IMR-90 (cell line): ENCODE data around the gene OAF. TPM values are rescaled to one million over a fixed set of nuclear protein-coding genes. Genes with fewer than 3 reads are reported as not detected.

Experiments used
- ATAC-seq: fragments of 200-7000 bp; cut with Tn5 transposase; 2 replicates; pipeline ENCODE4 v1.9.1; 2020; ENCODE audit warnings: low read depth, mild to moderate bottlenecking, moderate library complexity
- BruUV-seq: library from RNA; stranded (reverse); fragments of 400-500 nt; replicated peaks from 2 replicates; lab custom pipeline; 2021; lab: Mats Ljungman, UMichigan
- CTCF ChIA-PET: fragments of 300-600 bp; formaldehyde crosslinking; extraction: SDS; loops from one replicate; lab custom pipeline; 2021; ENCODE audit warnings: antibody characterized with exemption; lab: Yijun Ruan, JAX
- POLR2A ChIA-PET: fragments of 300-600 bp; sonication (Branson Sonifier 250); formaldehyde crosslinking; loops from one replicate; lab custom pipeline; 2022; ENCODE audit warnings: antibody characterized with exemption; ENCODE audit not compliant: unreplicated experiment; lab: Charles Lee
- DNase-seq: peaks from one replicate; pipeline ENCODE4 v3.0.0; 2013
- H2AFZ ChIP-seq: replicated peaks from 2 replicates; pipeline ENCODE3; 2013; ENCODE audit warnings: low read length, mild to moderate bottlenecking; ENCODE audit not compliant: poor library complexity
- H2AK5ac ChIP-seq: 2 replicates; pipeline ENCODE4 v1.6.1; 2013; ENCODE audit warnings: low read depth, low read length, inconsistent platforms
- H2AK9ac ChIP-seq: replicated peaks from 2 replicates; pipeline ENCODE3; 2013; ENCODE audit warnings: mild to moderate bottlenecking, low read depth, low read length, moderate library complexity; ENCODE audit not compliant: poor library complexity
- H2BK120ac ChIP-seq: 2 replicates; pipeline ENCODE4 v1.6.1; 2013; ENCODE audit warnings: low read depth, low read length, inconsistent platforms
- H2BK15ac ChIP-seq: 3 replicates; pipeline ENCODE4 v1.6.1; 2013; ENCODE audit warnings: low read depth, low read length, inconsistent platforms
- H2BK20ac ChIP-seq: 2 replicates; pipeline ENCODE4 v1.6.1; 2013; ENCODE audit warnings: low read depth, mild to moderate bottlenecking, inconsistent platforms, low read length, moderate library complexity
- H2BK5ac ChIP-seq: 2 replicates; pipeline ENCODE4 v1.6.1; 2013; ENCODE audit warnings: mild to moderate bottlenecking, low read depth, low read length, inconsistent platforms; ENCODE audit not compliant: poor library complexity, severe bottlenecking
- H3K14ac ChIP-seq: replicated peaks from 2 replicates; pipeline ENCODE4 v1.6.1; 2013; ENCODE audit warnings: low read depth, low read length, inconsistent platforms
- H3K18ac ChIP-seq: 2 replicates; pipeline ENCODE4 v1.6.1; 2013; ENCODE audit warnings: low read depth, low read length, control low read depth
- H3K23ac ChIP-seq: 2 replicates; pipeline ENCODE4 v1.6.1; 2013; ENCODE audit warnings: low read depth, low read length, inconsistent platforms
- H3K27ac ChIP-seq: 2 replicates; pipeline ENCODE4 v1.5.1; 2013; ENCODE audit warnings: mild to moderate bottlenecking, control low read depth, low read length; ENCODE audit not compliant: insufficient read depth
- H3K27me3 ChIP-seq: 2 replicates; pipeline ENCODE4 v1.6.1; 2013; ENCODE audit warnings: low read length; ENCODE audit not compliant: control insufficient read depth, insufficient read depth
- H3K36me3 ChIP-seq: 2 replicates; pipeline ENCODE4 v1.6.1; 2013; ENCODE audit warnings: low read length, mixed read lengths; ENCODE audit not compliant: control insufficient read depth, insufficient read depth
- H3K4ac ChIP-seq: 2 replicates; pipeline ENCODE4 v1.6.1; 2013; ENCODE audit warnings: low read depth, low read length, inconsistent platforms
- H3K4me1 ChIP-seq: 2 replicates; pipeline ENCODE4 v1.6.1; 2013; ENCODE audit warnings: low read length, mixed read lengths; ENCODE audit not compliant: control insufficient read depth, insufficient read depth
- H3K4me2 ChIP-seq: 2 replicates; pipeline ENCODE4 v1.6.1; 2013; ENCODE audit warnings: low read depth, mild to moderate bottlenecking, control low read depth, low read length, moderate library complexity
- H3K4me3 ChIP-seq: 2 replicates; pipeline ENCODE4 v1.5.1; 2013; ENCODE audit warnings: low read depth, mild to moderate bottlenecking, control low read depth, low read length, moderate library complexity; ENCODE audit not compliant: insufficient read depth
- H3K56ac ChIP-seq: 2 replicates; pipeline ENCODE4 v1.6.1; 2013; ENCODE audit warnings: low read length, inconsistent platforms; ENCODE audit not compliant: insufficient read depth; ENCODE audit errors: extremely low read depth
- H3K79me1 ChIP-seq, 2 experiments: 2 replicates each; pipeline ENCODE4 v1.6.1; 2013; ENCODE audit warnings: low read length in 2 of 2, inconsistent platforms in 1 of 2, low read depth in 1 of 2
- H3K9ac ChIP-seq: 2 replicates; pipeline ENCODE4 v1.6.1; 2013; ENCODE audit warnings: low read depth, low read length, control low read depth
- H3K9me1 ChIP-seq: 2 replicates; pipeline ENCODE4 v1.6.1; 2013; ENCODE audit warnings: low read length, inconsistent platforms; ENCODE audit not compliant: insufficient read depth
- H3K9me3 ChIP-seq: 2 replicates; pipeline ENCODE4 v1.6.1; 2013; ENCODE audit warnings: low read length; ENCODE audit not compliant: control insufficient read depth, insufficient read depth
- H4K20me1 ChIP-seq: 2 replicates; pipeline ENCODE4 v1.6.1; 2013; ENCODE audit warnings: low read length, inconsistent platforms; ENCODE audit not compliant: insufficient read depth
- H4K5ac ChIP-seq: 2 replicates; pipeline ENCODE4 v1.6.1; 2013; ENCODE audit warnings: mild to moderate bottlenecking, low read depth, low read length, control low read depth
- H4K8ac ChIP-seq, 2 experiments: 2 replicates each; pipeline ENCODE4 v1.6.1; 2013; ENCODE audit warnings: low read depth in 2 of 2, low read length in 2 of 2, control low read depth in 1 of 2, inconsistent platforms in 1 of 2
- H4K91ac ChIP-seq: 2 replicates; pipeline ENCODE4 v1.6.1; 2013; ENCODE audit warnings: low read depth, low read length, inconsistent platforms; ENCODE audit not compliant: insufficient read depth
- BHLHE40 ChIP-seq: fragments of 150-350 bp; IDR thresholded peaks from 2 replicates; pipeline ENCODE4 v1.6.1; 2016; ENCODE audit warnings: mild to moderate bottlenecking, low read depth, low read length
- CEBPB ChIP-seq: IDR thresholded peaks from 2 replicates; pipeline ENCODE4 v1.6.1; 2012; ENCODE audit warnings: low read depth, low read length, improper control_type of control experiment
- CHD1 ChIP-seq: IDR thresholded peaks from 2 replicates; pipeline ENCODE4 v1.6.1; 2012; ENCODE audit warnings: low read depth, low read length, improper control_type of control experiment
- CTCF ChIP-seq: conservative IDR thresholded peaks from 2 replicates; pipeline ENCODE4 v1.5.1; 2012; ENCODE audit warnings: mild to moderate bottlenecking, low read depth, low read length, improper control_type of control experiment
- ELK1 ChIP-seq: fragments of 150-350 bp; IDR thresholded peaks from 2 replicates; pipeline ENCODE4 v1.6.1; 2016; ENCODE audit warnings: low read depth, mild to moderate bottlenecking, low read length, moderate library complexity, borderline replicate concordance
- FOS ChIP-seq: fragments of 150-350 bp; IDR thresholded peaks from 2 replicates; pipeline ENCODE4 v1.6.1; 2016; ENCODE audit warnings: low read depth, low read length
- MAFK ChIP-seq: IDR thresholded peaks from 2 replicates; pipeline ENCODE4 v1.6.1; 2012; ENCODE audit warnings: low read depth, low read length, improper control_type of control experiment
- MAZ ChIP-seq: IDR thresholded peaks from 2 replicates; pipeline ENCODE4 v1.6.1; 2012; ENCODE audit warnings: low read depth, mild to moderate bottlenecking, low read length, improper control_type of control experiment, moderate library complexity, borderline replicate concordance
- MXI1 ChIP-seq: IDR thresholded peaks from 2 replicates; pipeline ENCODE4 v1.6.1; 2012; ENCODE audit warnings: low read depth, mild to moderate bottlenecking, low read length, moderate library complexity, borderline replicate concordance
- NFE2L2 ChIP-seq: fragments of 150-350 bp; IDR thresholded peaks from 2 replicates; pipeline ENCODE4 v1.6.1; 2016; ENCODE audit warnings: low read depth, mild to moderate bottlenecking, low read length
- POLR2A ChIP-seq: IDR thresholded peaks from 2 replicates; pipeline ENCODE4 v1.6.1; 2012; ENCODE audit warnings: mild to moderate bottlenecking, low read depth, low read length
- RAD21 ChIP-seq: IDR thresholded peaks from 2 replicates; pipeline ENCODE4 v1.6.1; 2012; ENCODE audit warnings: low read length, improper control_type of control experiment
- RCOR1 ChIP-seq: IDR thresholded peaks from 2 replicates; pipeline ENCODE4 v1.6.1; 2012; ENCODE audit warnings: mild to moderate bottlenecking, low read length, improper control_type of control experiment; ENCODE audit not compliant: insufficient replicate concordance
- RFX5 ChIP-seq: IDR thresholded peaks from 2 replicates; pipeline ENCODE4 v1.8.0; 2012; ENCODE audit warnings: low read depth, mild to moderate bottlenecking, low read length, moderate library complexity
- SMC3 ChIP-seq: fragments of 150-350 bp; IDR thresholded peaks from 2 replicates; pipeline ENCODE4 v1.6.1; 2016; ENCODE audit warnings: low read depth, mild to moderate bottlenecking, antibody characterized with exemption, low read length, moderate library complexity
- USF2 ChIP-seq: fragments of 150-350 bp; IDR thresholded peaks from 2 replicates; pipeline ENCODE4 v1.6.1; 2017; ENCODE audit warnings: mild to moderate bottlenecking, antibody characterized with exemption, low read length, low read depth
- WGBS, 2 experiments: methylation state at CpG; one replicate each; pipeline versions ENCODE4 v1.1.5 to v1.1.7; 2013; ENCODE audit warnings: missing lambda C conversion rate in 2 of 2; ENCODE audit not compliant: insufficient read length in 1 of 2; ENCODE audit errors: extremely low coverage in 2 of 2; 5-methylcytosine and 5-hydroxymethylcytosine counted together
- dilution Hi-C: fragments of 300-500 bp; cut with HindIII; formaldehyde crosslinking; loops from one replicate; pipeline ENCODE4 v1.14.3; 2018; ENCODE audit warnings: low sequenced_read_pairs; ENCODE audit not compliant: unreplicated experiment
- in situ Hi-C: fragments of 300-500 bp; cut with MboI; formaldehyde crosslinking; loops from 3 replicates; pipeline ENCODE4 v1.14.3; 2019; ENCODE audit warnings: low sequenced_read_pairs, inconsistent platforms, mixed read lengths
- intact Hi-C: fragments of 100-400 bp; cut with micrococcal nuclease; formaldehyde crosslinking; loops from 2 replicates; pipeline ENCODE4 v1.10.0; 2022
- polyA plus RNA-seq, 3 experiments: library from polyadenylated mRNA; depleted of rRNA; stranded (reverse); fragments of >200 nt; gene quantifications; 2 replicates each; pipeline ENCODE4 v1.2.3, GENCODE V29; 2012; ENCODE audit warnings: low replicate concordance in 1 of 3
- total RNA-seq: library from RNA; depleted of rRNA; stranded (reverse); fragments of >200 nt; gene quantifications from 2 replicates; pipeline ENCODE4 v1.2.3, GENCODE V29; 2012

Gene OAF
- total and polyA plus RNA-seq, 2 of the 4 experiments (the other 2 are of a cell fraction), result 9.9 to 42.0 TPM

GRCh38 chr11:120219232-120219937 is 8.6 kb downstream of the OAF start:
- Histone ChIP-seq H2AK9ac (peak overlapping the region; percentile 43), H3K18ac (no peak overlapping the region), H3K9me1 (peaks cover 39% of the 10 kb centered on the region), H3K14ac (no peak overlapping the region), H4K91ac (no peak overlapping the region), H3K27me3 (no peaks in the 10 kb centered on the region), H4K5ac (no peak overlapping the region), H2BK15ac (no peak overlapping the region), H3K9ac (no peak overlapping the region), H3K4ac (no peak overlapping the region), H2BK120ac (no peak overlapping the region), H3K56ac (no peak overlapping the region), H4K20me1 (peaks cover 19% of the 10 kb centered on the region), H2AFZ (no peak overlapping the region), H2BK5ac (no peak overlapping the region), H3K27ac (no peak overlapping the region), H3K79me1 (peaks cover 4 to 55% of the 10 kb centered on the region in 2 experiments; a peak in 2 of 4 replicates), H3K23ac (0 out of 2 replicates have a peak overlapping the region, but pooled peaks have one; percentile 9), H2BK20ac (no peak overlapping the region), H2AK5ac (no peak overlapping the region; the same call in 1 of the 2 replicates), H3K9me3 (no peaks in the 10 kb centered on the region), H4K8ac (no peak overlapping the region; a peak in 1 of 4 replicates), H3K36me3 (no peaks in the 10 kb centered on the region), H3K4me3 (no peak overlapping the region), H3K4me2 (no peak overlapping the region), H3K4me1 (peaks cover 24% of the 10 kb centered on the region)
- intact Hi-C loops, result no loop called here
- dilution Hi-C loops, result no loop called here
- ATAC-seq, result no peak
- BruUV-seq, result no TSS peak
- no peak for TF ChIP-seq USF2
- no peak for TF ChIP-seq CHD1
- no peak for TF ChIP-seq NFE2L2
- TF ChIP-seq RAD21, result no peak
- no peak for TF ChIP-seq CEBPB
- TF ChIP-seq SMC3, result no peak
- TF ChIP-seq FOS, result no peak
- TF ChIP-seq MAFK, result no peak
- TF ChIP-seq RFX5, result no peak
- no peak for TF ChIP-seq BHLHE40
- no peak for TF ChIP-seq MXI1
- TF ChIP-seq POLR2A, result no peak
- TF ChIP-seq RCOR1, result no peak
- no peak for TF ChIP-seq ELK1
- TF ChIP-seq MAZ, result no peak
- no peak for TF ChIP-seq CTCF
- no peak for DNase-seq
- 66% methylated on average over 6 of the region's 13 CpGs; no CpG with 5 or more reads in 1 of the 2 experiments for WGBS, 2 experiments
- in situ Hi-C loops, result no loop called here
- ChIA-PET POLR2A (no interaction called here), CTCF (no interaction called here)
